GM12878 (cell line): ENCODE measurements around the gene TDRKH. TPM values are rescaled to one million over a fixed set of nuclear protein-coding genes. Genes with fewer than 3 reads are reported as not detected.
A peak's percentile ranks its signal among the peaks of the same experiment; 100 is the strongest.

Experiments used
- BRCA1 ChIP-seq: IDR thresholded peaks from 2 replicates; pipeline ENCODE4 v1.6.1; 2011; ENCODE audit warnings: low read depth, low read length, improper control_type of control experiment
- CHD2 ChIP-seq: IDR thresholded peaks from 2 replicates; pipeline ENCODE4 v1.6.1; 2011; ENCODE audit warnings: low read depth, low read length, improper control_type of control experiment, borderline replicate concordance
- FOXK2 ChIP-seq: fragments of 450-650 bp; IDR thresholded peaks from 2 replicates; pipeline ENCODE4 v1.6.1; 2017; ENCODE audit warnings: mild to moderate bottlenecking, moderate library complexity
- HCFC1 ChIP-seq: fragments of 150-350 bp; IDR thresholded peaks from 2 replicates; pipeline ENCODE4 v1.6.1; 2014; ENCODE audit warnings: low read length
- HDAC2 ChIP-seq: fragments of 200-600 bp; sonication (generic); IDR thresholded peaks from 2 replicates; pipeline ENCODE4 v1.6.1; 2017
- JUND ChIP-seq: IDR thresholded peaks from 2 replicates; pipeline ENCODE4 v1.6.1; 2012; ENCODE audit warnings: low read depth, mild to moderate bottlenecking, low read length, improper control_type of control experiment, moderate library complexity
- NR2C1 ChIP-seq: fragments of 450-650 bp; IDR thresholded peaks from 2 replicates; pipeline ENCODE4 v1.6.1; 2017; ENCODE audit warnings: antibody characterized with exemption, mild to moderate bottlenecking, moderate library complexity
- POLR2AphosphoS2 ChIP-seq: IDR thresholded peaks from 2 replicates; pipeline ENCODE4 v1.6.1; 2011; ENCODE audit warnings: low read depth, mild to moderate bottlenecking, low read length, improper control_type of control experiment, moderate library complexity
- SIN3A ChIP-seq: IDR thresholded peaks from 2 replicates; pipeline ENCODE4 v1.6.1; 2012; ENCODE audit warnings: low read depth, low read length, improper control_type of control experiment
- SMARCA5 ChIP-seq: fragments of 450-650 bp; IDR thresholded peaks from 2 replicates; pipeline ENCODE4 v1.6.1; 2017; ENCODE audit warnings: mild to moderate bottlenecking
- SMC3 ChIP-seq: IDR thresholded peaks from 2 replicates; pipeline ENCODE4 v1.6.1; 2011; ENCODE audit warnings: low read length, improper control_type of control experiment, borderline replicate concordance
- SREBF2 ChIP-seq: IDR thresholded peaks from 2 replicates; pipeline ENCODE4 v1.6.1; 2012; ENCODE audit warnings: mild to moderate bottlenecking, low read length
- STAT1 ChIP-seq: fragments of 450-650 bp; conservative IDR thresholded peaks from 2 replicates; pipeline ENCODE4 v1.6.1; 2014; ENCODE audit warnings: antibody characterized with exemption, mild to moderate bottlenecking
- STAT3 ChIP-seq: IDR thresholded peaks from 2 replicates; pipeline ENCODE4 v1.6.1; 2011; ENCODE audit warnings: low read depth, low read length, improper control_type of control experiment
- TCF3 ChIP-seq: IDR thresholded peaks from 2 replicates; pipeline ENCODE4 v1.6.1; 2012; ENCODE audit warnings: low read depth, mild to moderate bottlenecking, low read length, borderline replicate concordance; ENCODE audit not compliant: insufficient read depth
- TCF7 ChIP-seq: IDR thresholded peaks from 2 replicates; pipeline ENCODE4 v1.6.1; 2014; ENCODE audit warnings: antibody characterized with exemption, borderline replicate concordance
- WRNIP1 ChIP-seq: IDR thresholded peaks from 2 replicates; pipeline ENCODE4 v1.6.1; 2011; ENCODE audit warnings: low read depth, low read length, improper control_type of control experiment, borderline replicate concordance
- YBX1 ChIP-seq: fragments of 450-650 bp; IDR thresholded peaks from 2 replicates; pipeline ENCODE4 v1.6.1; 2016; ENCODE audit warnings: antibody characterized with exemption
- ZBED1 ChIP-seq: IDR thresholded peaks from 2 replicates; pipeline ENCODE4 v1.6.1; 2016; ENCODE audit warnings: borderline replicate concordance
- ZBTB11 ChIP-seq: fragments of 450-650 bp; formaldehyde crosslinking; IDR thresholded peaks from 2 replicates; pipeline ENCODE4 v1.5.0; 2022; ENCODE audit warnings: mild to moderate bottlenecking, missing genetic modification characterization
- ZNF217 ChIP-seq: fragments of 450-650 bp; IDR thresholded peaks from 2 replicates; pipeline ENCODE4 v1.6.1; 2017; ENCODE audit warnings: antibody characterized with exemption, mild to moderate bottlenecking
- ZNF622 ChIP-seq: fragments of 450-650 bp; IDR thresholded peaks from 2 replicates; pipeline ENCODE4 v1.6.1; 2017; ENCODE audit warnings: mild to moderate bottlenecking, inconsistent platforms
- ZZZ3 ChIP-seq: IDR thresholded peaks from 2 replicates; pipeline ENCODE4 v1.6.1; 2011; ENCODE audit warnings: low read depth; ENCODE audit not compliant: control insufficient read depth, insufficient read length
- polyA plus RNA-seq, 11 experiments: library from polyadenylated mRNA; depleted of rRNA in 4 of 11; unstranded in 6 of 11; stranded (reverse) in 5 of 11; fragments of >200 nt; fragmentation: Nextera tagmentation in 4 of 11; fragmentation: Illumina TruSeq in 1 of 11; extraction: Ambion mirVana in 4 of 11; extraction: Trizol in 1 of 11; gene quantifications; 1 replicate in 1 of 11; 2 replicates in 10 of 11; pipeline versions ENCODE4 v1.2.1 to v1.2.3, GENCODE V29; 2011 to 2016; ENCODE audit warnings: inconsistent platforms in 2 of 11, missing spikeins in 2 of 11, low read depth in 1 of 11
- total RNA-seq, 4 experiments: library from RNA; depleted of rRNA in 3 of 4; stranded (reverse); fragments of >200 nt in 3 of 4; fragmentation: Illumina TruSeq in 1 of 4; extraction: Trizol in 1 of 4; gene quantifications; 2 replicates each; pipeline versions ENCODE4 v1.2.1 to v1.2.3, GENCODE V29; 2013 to 2021
- TF ChIP-seq, protein P1 (sequence below): fragments of 450-650 bp; IDR thresholded peaks from 2 replicates; pipeline ENCODE4 v1.6.1; 2017; ENCODE audit warnings: low read depth, mild to moderate bottlenecking, moderate library complexity
- TF ChIP-seq, protein P2 (sequence below): fragments of 450-650 bp; IDR thresholded peaks from 2 replicates; pipeline ENCODE4 v1.6.1; 2017; ENCODE audit warnings: antibody characterized with exemption, mild to moderate bottlenecking, moderate library complexity

TDRKH gene
- total and polyA plus RNA-seq, 10 of the 15 experiments (the other 5 are each of a cell fraction or from before 2014, with no cell fraction given), result 1.3 to 8.4 (median 2.9) TPM

DNA sequence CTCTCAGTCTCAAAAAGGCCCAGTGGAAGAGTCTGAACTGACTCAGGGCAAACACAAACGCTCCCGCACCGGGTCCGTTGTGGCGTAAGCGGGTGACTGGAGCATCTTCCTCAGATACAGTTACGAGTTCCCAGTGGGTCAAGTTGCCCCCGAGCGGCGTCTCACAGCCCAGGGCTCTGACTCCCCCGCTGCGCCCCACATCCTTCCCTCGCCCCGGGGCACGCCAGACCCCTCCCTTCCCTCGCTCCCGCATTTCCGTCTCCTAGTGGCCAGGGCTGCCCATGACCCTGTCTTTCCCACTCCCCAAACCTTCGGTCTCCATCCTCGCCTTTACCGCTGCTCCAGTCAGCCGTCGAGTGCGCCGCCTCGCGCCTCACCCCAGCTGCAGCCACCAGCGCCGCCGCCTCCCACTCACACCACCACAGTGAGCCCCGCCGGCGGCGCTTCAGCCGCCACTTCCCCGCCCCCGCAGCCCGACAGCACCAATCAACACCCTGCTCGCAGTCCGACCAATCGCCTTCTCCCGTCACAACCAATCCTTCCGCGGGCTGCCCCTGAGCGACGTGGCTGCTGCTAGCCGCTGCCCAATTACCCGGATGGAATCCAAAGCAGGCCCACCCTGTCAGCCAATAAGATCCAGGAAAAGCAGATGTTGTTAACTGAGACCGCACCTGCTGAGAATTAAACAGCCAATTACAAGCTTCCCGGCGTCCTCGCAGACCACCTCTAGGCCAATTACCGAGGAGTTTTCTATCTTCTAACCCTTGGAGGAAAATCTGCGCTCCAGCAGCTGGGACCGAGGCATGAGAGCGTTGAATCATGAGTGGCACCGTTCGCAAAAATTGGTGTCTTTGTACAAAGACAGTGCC lies at the start of gene TDRKH (continued):
- TF ChIP-seq JUND (no peak), STAT3 (no peak), TCF7 (no peak), TCF3 (no peak; the same call in 1 of the 2 replicates), NR2C1 (no peak), ZBED1 (no peak), ZBTB11 (CRISPR knock-in tag) (no peak), ZNF622 (no peak), HCFC1 (no peak; the same call in 1 of the 2 replicates), CHD2 (peak; percentile 97), STAT1 (no peak), SIN3A (no peak; the same call in 1 of the 2 replicates), SMARCA5 (peak; percentile 43; the same call in 1 of the 2 replicates), YBX1 (no peak), SREBF2 (no peak; the same call in 1 of the 2 replicates), HDAC2 (0 out of 2 replicates have a peak, but pooled peaks have one; percentile 75), WRNIP1 (no peak), POLR2AphosphoS2 (no peak), ZZZ3 (no peak), ZNF217 (no peak), FOXK2 (peak; percentile 59), BRCA1 (no peak), SMC3 (peak; percentile 18; the same call in 1 of the 2 replicates)
- TF ChIP-seq, protein P1, sequence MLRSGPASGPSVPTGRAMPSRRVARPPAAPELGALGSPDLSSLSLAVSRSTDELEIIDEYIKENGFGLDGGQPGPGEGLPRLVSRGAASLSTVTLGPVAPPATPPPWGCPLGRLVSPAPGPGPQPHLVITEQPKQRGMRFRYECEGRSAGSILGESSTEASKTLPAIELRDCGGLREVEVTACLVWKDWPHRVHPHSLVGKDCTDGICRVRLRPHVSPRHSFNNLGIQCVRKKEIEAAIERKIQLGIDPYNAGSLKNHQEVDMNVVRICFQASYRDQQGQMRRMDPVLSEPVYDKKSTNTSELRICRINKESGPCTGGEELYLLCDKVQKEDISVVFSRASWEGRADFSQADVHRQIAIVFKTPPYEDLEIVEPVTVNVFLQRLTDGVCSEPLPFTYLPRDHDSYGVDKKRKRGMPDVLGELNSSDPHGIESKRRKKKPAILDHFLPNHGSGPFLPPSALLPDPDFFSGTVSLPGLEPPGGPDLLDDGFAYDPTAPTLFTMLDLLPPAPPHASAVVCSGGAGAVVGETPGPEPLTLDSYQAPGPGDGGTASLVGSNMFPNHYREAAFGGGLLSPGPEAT, result no peak; the same call in 1 of the 2 replicates
- TF ChIP-seq, protein P2, sequence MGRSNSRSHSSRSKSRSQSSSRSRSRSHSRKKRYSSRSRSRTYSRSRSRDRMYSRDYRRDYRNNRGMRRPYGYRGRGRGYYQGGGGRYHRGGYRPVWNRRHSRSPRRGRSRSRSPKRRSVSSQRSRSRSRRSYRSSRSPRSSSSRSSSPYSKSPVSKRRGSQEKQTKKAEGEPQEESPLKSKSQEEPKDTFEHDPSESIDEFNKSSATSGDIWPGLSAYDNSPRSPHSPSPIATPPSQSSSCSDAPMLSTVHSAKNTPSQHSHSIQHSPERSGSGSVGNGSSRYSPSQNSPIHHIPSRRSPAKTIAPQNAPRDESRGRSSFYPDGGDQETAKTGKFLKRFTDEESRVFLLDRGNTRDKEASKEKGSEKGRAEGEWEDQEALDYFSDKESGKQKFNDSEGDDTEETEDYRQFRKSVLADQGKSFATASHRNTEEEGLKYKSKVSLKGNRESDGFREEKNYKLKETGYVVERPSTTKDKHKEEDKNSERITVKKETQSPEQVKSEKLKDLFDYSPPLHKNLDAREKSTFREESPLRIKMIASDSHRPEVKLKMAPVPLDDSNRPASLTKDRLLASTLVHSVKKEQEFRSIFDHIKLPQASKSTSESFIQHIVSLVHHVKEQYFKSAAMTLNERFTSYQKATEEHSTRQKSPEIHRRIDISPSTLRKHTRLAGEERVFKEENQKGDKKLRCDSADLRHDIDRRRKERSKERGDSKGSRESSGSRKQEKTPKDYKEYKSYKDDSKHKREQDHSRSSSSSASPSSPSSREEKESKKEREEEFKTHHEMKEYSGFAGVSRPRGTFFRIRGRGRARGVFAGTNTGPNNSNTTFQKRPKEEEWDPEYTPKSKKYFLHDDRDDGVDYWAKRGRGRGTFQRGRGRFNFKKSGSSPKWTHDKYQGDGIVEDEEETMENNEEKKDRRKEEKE, result no peak
